T-helper 2 cell treated with Interferon-gamma antibody and Interleukin-4, amounts not matched to agents 5 μg/mL and 100 μg/mL, for 36 hours (primary cell): ENCODE data around the gene STIM1.
"Not testable (repeated sequence)": the region's sequence is repeated elsewhere in the genome, so short reads cannot be mapped to it uniquely, and the experiment has no call there.

Source experiments
- DNase-seq: peaks from one replicate; pipeline ENCODE4 v3.0.0; 2021; ENCODE audit warnings: low spot score
- H3K27ac Mint-ChIP-seq: one replicate; pipeline ENCODE4 v1.8.0; 2021; ENCODE audit warnings: mild to moderate bottlenecking, mixed read lengths
- H3K27me3 Mint-ChIP-seq: one replicate; pipeline ENCODE4 v1.8.0; 2021; ENCODE audit warnings: low read depth, mixed read lengths
- H3K36me3 Mint-ChIP-seq: one replicate; pipeline ENCODE4 v1.8.0; 2021; ENCODE audit warnings: low read depth, mixed read lengths
- H3K4me1 Mint-ChIP-seq: one replicate; pipeline ENCODE4 v1.8.0; 2021; ENCODE audit warnings: low read depth, mixed read lengths
- H3K4me3 Mint-ChIP-seq: one replicate; pipeline ENCODE4 v1.8.0; 2022; ENCODE audit warnings: mild to moderate bottlenecking, moderate library complexity, mixed read lengths
- H3K9me3 Mint-ChIP-seq: one replicate; pipeline ENCODE4 v1.8.0; 2021; ENCODE audit warnings: mixed read lengths

STIM1 gene

GRCh38 chr11:4030197-4030596, 174.7 kb downstream of the STIM1 start:
- DNase-seq, result no peak
- peaks cover 48% of the 10 kb centered on the region for H3K36me3 Mint-ChIP-seq
- H3K4me3 Mint-ChIP-seq, result no peak overlapping the region
- H3K27me3 Mint-ChIP-seq, result no peaks in the 10 kb centered on the region
- H3K27ac Mint-ChIP-seq, result no peak overlapping the region
- peaks cover 20% of the 10 kb centered on the region for H3K9me3 Mint-ChIP-seq
- H3K4me1 Mint-ChIP-seq, result peaks cover 4% of the 10 kb centered on the region

GRCh38 chr11:4032097-4032496, 176.6 kb downstream of the STIM1 start:
- no peak overlapping the region for H3K27ac Mint-ChIP-seq

DNA sequence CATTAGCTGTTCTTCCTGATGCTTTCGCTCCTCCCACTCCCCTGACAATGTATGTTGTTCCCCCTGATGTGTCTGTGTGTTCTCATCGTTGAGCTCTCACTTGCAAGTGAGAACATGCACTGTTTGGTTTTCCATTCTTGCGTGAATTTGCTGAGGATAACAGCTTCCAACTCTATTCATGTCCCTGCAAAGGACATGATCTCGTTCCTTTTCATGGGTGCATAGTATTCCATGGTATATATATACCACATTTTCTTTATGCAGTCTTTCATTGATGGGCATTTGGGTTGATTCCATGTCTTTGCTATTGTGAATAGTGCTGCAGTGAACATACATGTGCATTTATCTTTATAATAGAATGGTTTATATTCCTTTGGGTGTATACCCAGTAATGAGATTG, 180.5 kb downstream of the STIM1 start:
- Mint-ChIP-seq H3K4me3 (no peak overlapping the region), H3K27me3 (no peaks in the 10 kb centered on the region), H3K9me3 (peaks cover 33% of the 10 kb centered on the region), H3K36me3 (peaks cover 44% of the 10 kb centered on the region), H3K27ac (no peak overlapping the region), H3K4me1 (peaks cover 22% of the 10 kb centered on the region)
- no peak for DNase-seq

More at GRCh38 chr11:4032097-4032496, 176.6 kb downstream of the STIM1 start:
- H3K4me3 Mint-ChIP-seq, result no peak overlapping the region
- peaks cover 12% of the 10 kb centered on the region for H3K4me1 Mint-ChIP-seq
- no peaks in the 10 kb centered on the region for H3K27me3 Mint-ChIP-seq
- peaks cover 49% of the 10 kb centered on the region for H3K36me3 Mint-ChIP-seq
- peaks cover 33% of the 10 kb centered on the region for H3K9me3 Mint-ChIP-seq
- DNase-seq, result no peak

DNA sequence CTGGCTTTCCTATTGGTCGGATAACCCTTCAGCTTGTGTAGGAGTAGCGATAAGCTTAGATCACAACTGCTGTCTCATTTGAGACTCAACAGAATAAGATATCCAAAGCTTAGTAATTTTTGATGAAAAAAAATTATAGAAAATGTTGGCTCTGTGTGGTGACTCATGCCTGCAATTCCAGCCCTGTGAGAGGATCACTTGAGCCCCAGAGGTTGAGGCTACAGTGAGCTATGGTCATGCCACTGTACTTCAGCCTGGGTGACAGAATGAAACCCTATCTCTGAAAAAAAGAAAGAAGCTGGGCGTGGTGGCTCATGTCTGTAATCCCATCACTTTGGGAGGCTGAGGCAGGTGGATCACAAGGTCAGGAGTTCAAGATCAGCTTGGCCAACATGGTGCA, 183.5 kb downstream of the STIM1 start:
- H3K9me3 Mint-ChIP-seq, result peaks cover 24% of the 10 kb centered on the region
- DNase-seq, result no peak
- peaks cover 28% of the 10 kb centered on the region for H3K36me3 Mint-ChIP-seq
- peaks cover 25% of the 10 kb centered on the region for H3K4me1 Mint-ChIP-seq
- no peaks in the 10 kb centered on the region for H3K27me3 Mint-ChIP-seq
- no peak overlapping the region for H3K4me3 Mint-ChIP-seq
- H3K27ac Mint-ChIP-seq, result no peak overlapping the region

GRCh38 chr11:4040461-4040860, 185.0 kb downstream of the STIM1 start:
- H3K9me3 Mint-ChIP-seq, result peaks cover 10% of the 10 kb centered on the region
- H3K27me3 Mint-ChIP-seq, result no peaks in the 10 kb centered on the region
- no peak overlapping the region for H3K4me3 Mint-ChIP-seq
- DNase-seq, result no peak
- no peak overlapping the region for H3K27ac Mint-ChIP-seq
- H3K4me1 Mint-ChIP-seq, result peaks cover 27% of the 10 kb centered on the region
- peaks cover 17% of the 10 kb centered on the region for H3K36me3 Mint-ChIP-seq

GRCh38 chr11:4041731-4042391, 186.4 kb downstream of the STIM1 start:
- Mint-ChIP-seq H3K4me1 (peaks cover 23% of the 10 kb centered on the region), H3K27me3 (no peaks in the 10 kb centered on the region), H3K27ac (no peak overlapping the region), H3K4me3 (no peak overlapping the region), H3K36me3 (peaks cover 6% of the 10 kb centered on the region), H3K9me3 (no peaks in the 10 kb centered on the region)
- no peak for DNase-seq

- H3K36me3 Mint-ChIP-seq, result peaks cover 14% of the 10 kb centered on the region
- no peak overlapping the region for H3K4me3 Mint-ChIP-seq
- H3K9me3 Mint-ChIP-seq, result no peaks in the 10 kb centered on the region
- H3K27ac Mint-ChIP-seq, result no peak overlapping the region
- peaks cover 21% of the 10 kb centered on the region for H3K4me1 Mint-ChIP-seq
- no peaks in the 10 kb centered on the region for H3K27me3 Mint-ChIP-seq
- no peak for DNase-seq
Measured at GRCh38 chr11:4044976-4045646, 189.6 kb downstream of the STIM1 start.

DNA sequence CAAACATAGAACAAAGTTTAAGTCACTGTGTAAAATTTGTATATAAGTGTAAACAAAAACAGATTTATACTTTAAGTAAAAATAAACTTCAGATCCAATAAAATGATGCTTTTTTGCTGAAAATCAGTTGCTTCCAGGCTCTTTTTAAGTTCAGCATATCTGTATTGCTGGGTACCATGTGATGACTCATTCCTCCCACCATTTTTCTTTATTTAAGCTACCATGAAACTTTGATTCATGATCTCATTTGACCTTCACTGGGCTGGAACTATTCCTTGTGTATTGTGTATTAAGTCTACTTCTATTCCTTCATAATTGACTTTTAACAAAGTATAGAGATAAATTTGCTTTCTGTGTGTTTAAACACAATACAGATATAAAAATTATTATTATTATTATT, 192.9 kb downstream of the STIM1 start:
- Mint-ChIP-seq H3K4me1 (peaks cover 16% of the 10 kb centered on the region), H3K9me3 (peaks cover 5% of the 10 kb centered on the region), H3K4me3 (no peak overlapping the region), H3K27ac (no peak overlapping the region), H3K27me3 (no peaks in the 10 kb centered on the region), H3K36me3 (peaks cover 32% of the 10 kb centered on the region)
- DNase-seq, result no peak

DNA sequence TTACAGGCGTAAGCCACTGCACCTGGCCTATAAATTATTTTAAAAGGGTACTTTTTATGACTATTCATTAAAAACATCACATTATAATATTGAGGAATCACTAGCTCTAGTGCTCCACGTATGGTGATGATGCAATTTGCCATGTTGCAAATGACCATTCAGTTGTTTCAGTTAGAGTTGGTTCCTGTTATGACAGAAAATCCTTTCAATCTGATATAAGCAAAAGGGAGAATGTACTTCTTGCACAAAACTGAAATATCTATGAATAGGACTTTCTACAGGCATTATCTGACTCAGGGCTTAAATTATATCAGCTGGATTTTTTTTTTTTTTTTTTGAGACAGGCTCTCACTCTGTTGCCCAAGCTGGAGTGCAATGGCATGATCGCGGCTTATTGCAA, 193.5 kb downstream of the STIM1 start:
- no peaks in the 10 kb centered on the region for H3K27me3 Mint-ChIP-seq
- DNase-seq, result no peak
- H3K27ac Mint-ChIP-seq, result no peak overlapping the region
- peaks cover 5% of the 10 kb centered on the region for H3K9me3 Mint-ChIP-seq
- peaks cover 34% of the 10 kb centered on the region for H3K36me3 Mint-ChIP-seq
- no peak overlapping the region for H3K4me3 Mint-ChIP-seq
- H3K4me1 Mint-ChIP-seq, result peaks cover 14% of the 10 kb centered on the region

DNA sequence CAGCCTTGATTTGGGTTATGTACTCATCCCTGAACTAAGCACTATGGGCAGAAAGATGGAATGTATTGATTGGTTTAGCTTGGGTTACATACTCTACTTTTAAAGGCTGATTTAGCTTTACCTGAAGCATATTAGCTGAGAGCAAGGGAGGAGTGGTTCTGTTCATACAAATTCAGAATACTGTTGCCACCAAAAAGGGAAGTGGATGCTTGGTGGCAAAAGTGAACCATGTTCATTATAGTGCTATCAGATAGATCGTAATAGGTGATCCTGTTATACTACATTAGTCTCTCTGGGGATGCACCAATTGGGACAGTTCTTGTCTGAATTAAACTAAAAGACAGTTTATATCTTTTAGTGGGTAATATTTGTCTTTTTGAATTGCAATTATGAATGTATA, 194.7 kb downstream of the STIM1 start:
- no peak overlapping the region for H3K4me3 Mint-ChIP-seq
- H3K27ac Mint-ChIP-seq, result no peak overlapping the region
- peaks cover 8% of the 10 kb centered on the region for H3K4me1 Mint-ChIP-seq
- DNase-seq, result no peak
- no peaks in the 10 kb centered on the region for H3K27me3 Mint-ChIP-seq
- peaks cover 5% of the 10 kb centered on the region for H3K9me3 Mint-ChIP-seq
- H3K36me3 Mint-ChIP-seq, result peaks cover 35% of the 10 kb centered on the region

GRCh38 chr11:4053200-4053599, 197.7 kb downstream of the STIM1 start:
- H3K27ac Mint-ChIP-seq, H3K27me3 Mint-ChIP-seq, H3K9me3 Mint-ChIP-seq, DNase-seq, H3K4me3 Mint-ChIP-seq: not testable (repeated sequence)
- Mint-ChIP-seq H3K4me1 (peaks cover 11% of the 10 kb centered on the region), H3K36me3 (peaks cover 53% of the 10 kb centered on the region)

- no peak overlapping the region for H3K27ac Mint-ChIP-seq
- peaks cover 5% of the 10 kb centered on the region for H3K9me3 Mint-ChIP-seq
- H3K36me3 Mint-ChIP-seq, result peaks cover 61% of the 10 kb centered on the region
- no peak overlapping the region for H3K4me3 Mint-ChIP-seq
- no peaks in the 10 kb centered on the region for H3K27me3 Mint-ChIP-seq
- H3K4me1 Mint-ChIP-seq, result peaks cover 12% of the 10 kb centered on the region
- DNase-seq, result no peak
Measured at GRCh38 chr11:4054643-4055042, 199.2 kb downstream of the STIM1 start.

DNA sequence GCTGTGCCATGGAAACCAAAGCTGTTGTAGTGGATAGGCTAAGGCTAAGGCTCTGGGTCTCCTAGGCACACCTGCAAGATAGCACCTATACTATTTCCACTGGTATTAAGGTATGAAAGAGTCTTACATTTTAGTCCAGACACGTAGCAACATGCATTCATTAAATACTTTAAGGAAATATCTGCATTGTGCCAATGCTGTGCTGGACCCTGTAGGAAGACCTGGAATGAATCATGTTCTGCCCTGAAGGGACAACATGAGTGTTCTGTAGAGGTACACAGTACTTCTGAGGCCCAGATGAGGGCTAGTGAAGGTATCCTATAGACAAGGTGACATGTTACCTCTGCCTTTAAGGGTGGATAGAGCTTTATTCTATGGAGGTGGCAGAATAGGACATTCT, 204.0 kb downstream of the STIM1 start:
- H3K27ac Mint-ChIP-seq, result no peak overlapping the region
- no peak for DNase-seq
- H3K36me3 Mint-ChIP-seq, result peaks cover 47% of the 10 kb centered on the region
- no peaks in the 10 kb centered on the region for H3K27me3 Mint-ChIP-seq
- peaks cover 13% of the 10 kb centered on the region for H3K4me1 Mint-ChIP-seq
- H3K4me3 Mint-ChIP-seq, result no peak overlapping the region
- H3K9me3 Mint-ChIP-seq, result no peaks in the 10 kb centered on the region

DNA sequence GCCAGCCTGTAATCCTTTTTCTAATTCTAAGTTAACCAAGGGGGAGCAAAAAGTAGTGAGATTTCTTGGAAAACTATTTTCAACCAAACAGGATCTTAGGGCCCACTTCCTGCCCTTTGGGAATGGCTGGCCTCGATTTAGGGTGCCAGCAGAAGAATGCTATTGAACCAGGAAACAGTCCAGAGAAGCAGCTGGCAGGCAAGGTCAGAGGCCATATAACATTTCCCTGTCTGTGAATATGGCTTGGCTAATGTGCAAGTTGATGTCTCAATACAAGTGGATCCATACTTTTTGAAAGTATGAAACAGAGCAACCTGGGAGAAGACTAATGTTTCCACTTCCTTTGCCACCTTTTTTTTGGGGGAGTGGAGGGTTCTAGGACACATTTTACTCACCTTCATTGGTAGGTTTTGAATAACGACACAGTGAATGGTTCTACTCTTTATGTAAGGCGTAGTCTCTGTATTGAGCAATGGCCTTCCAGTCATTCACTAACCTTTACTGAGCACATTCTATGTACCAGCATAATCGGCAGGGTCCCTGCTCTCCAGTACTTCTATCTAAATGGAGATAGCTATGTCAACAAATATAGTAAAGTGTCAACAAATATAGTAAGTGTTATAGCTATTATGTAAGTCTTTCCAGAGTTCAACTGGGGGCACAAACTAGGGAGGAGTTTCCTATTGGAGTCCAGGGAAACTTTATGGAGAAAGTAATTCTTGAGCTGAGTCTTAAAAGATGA, 204.9 kb downstream of the STIM1 start:
- Mint-ChIP-seq H3K27ac (no peak overlapping the region), H3K4me1 (peaks cover 18% of the 10 kb centered on the region), H3K9me3 (no peaks in the 10 kb centered on the region), H3K36me3 (peaks cover 44% of the 10 kb centered on the region), H3K4me3 (no peak overlapping the region), H3K27me3 (no peaks in the 10 kb centered on the region)
- DNase-seq, result no peak
